8988T (cell line): ENCODE measurements around the gene SLC6A8.

ENCODE experiments used
- DNase-seq: peaks from one replicate; pipeline ENCODE4 v3.0.0; 2011

The SLC6A8 gene

GRCh38 chrX:153648358-153649177 lies 39.2 kb upstream of the SLC6A8 start:
- DNase-seq, result no peak

DNA sequence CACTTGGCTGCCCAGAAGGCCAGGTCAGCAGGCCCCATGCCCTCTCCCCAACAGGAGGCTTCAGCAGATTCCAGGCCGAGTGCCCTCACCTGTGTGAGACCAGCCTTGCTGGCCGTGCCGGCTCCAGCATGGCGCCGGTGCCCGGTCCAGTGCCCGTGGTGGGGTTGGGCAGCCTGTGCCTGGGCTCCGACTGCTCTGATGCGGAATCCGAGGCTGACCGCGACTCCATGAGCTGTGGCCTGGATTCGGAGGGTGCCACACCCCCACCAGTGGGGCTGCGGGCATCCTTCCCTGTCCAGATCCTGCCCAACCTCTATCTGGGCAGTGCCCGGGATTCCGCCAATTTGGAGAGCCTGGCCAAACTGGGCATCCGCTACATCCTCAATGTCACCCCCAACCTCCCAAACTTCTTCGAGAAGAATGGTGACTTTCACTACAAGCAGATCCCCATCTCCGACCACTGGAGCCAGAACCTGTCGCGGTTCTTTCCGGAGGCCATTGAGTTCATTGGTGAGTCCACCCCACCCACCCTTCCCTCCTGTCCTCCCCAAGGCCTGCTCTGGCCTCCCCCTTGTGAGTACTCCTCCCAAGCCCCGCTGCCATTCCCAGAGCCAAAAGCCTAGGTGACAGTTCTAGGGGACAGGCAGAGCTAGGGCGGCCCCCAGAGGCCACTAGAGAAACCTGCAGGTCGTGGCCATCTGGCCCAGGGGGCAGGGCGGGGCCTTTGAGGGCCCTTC lies 38.4 kb upstream of the SLC6A8 start:
- peak; percentile 97 for DNase-seq

DNA sequence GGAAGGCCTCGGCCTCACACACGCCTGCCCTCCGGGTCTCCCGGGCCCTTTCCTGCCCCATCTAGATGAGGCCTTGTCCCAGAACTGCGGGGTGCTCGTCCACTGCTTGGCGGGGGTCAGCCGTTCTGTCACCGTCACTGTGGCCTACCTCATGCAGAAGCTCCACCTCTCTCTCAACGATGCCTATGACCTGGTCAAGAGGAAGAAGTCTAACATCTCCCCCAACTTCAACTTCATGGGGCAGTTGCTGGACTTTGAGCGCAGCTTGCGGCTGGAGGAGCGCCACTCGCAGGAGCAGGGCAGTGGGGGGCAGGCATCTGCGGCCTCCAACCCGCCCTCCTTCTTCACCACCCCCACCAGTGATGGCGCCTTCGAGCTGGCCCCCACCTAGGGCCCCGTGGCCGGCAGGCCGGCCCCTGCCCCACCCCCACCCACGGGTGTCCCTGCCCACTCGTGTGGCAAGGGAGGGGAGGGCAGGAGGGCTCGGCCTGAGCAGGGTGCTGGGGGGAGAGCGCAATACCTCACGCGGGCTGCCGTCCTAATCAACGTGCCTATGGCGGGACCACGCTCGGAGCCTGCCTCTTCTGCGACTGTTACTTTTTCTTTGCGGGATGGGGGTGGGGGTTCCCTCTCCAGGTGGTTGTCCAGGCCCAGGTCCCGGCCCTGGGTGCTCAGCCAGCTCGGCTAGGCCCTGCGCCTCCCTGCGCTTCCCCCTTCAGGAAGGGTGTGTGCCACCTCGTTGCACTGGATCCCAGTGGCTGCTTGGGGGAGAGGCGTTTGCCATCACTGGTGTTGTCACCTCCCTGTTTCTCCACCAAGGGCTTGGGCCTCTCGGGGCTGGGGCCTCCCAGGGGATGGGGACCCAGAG lies 37.6 kb upstream of the SLC6A8 start:
- DNase-seq, result no peak

- no peak for DNase-seq
These were observed 36.8 kb upstream of the SLC6A8 start for GRCh38 chrX:153650959-153651358.

DNA sequence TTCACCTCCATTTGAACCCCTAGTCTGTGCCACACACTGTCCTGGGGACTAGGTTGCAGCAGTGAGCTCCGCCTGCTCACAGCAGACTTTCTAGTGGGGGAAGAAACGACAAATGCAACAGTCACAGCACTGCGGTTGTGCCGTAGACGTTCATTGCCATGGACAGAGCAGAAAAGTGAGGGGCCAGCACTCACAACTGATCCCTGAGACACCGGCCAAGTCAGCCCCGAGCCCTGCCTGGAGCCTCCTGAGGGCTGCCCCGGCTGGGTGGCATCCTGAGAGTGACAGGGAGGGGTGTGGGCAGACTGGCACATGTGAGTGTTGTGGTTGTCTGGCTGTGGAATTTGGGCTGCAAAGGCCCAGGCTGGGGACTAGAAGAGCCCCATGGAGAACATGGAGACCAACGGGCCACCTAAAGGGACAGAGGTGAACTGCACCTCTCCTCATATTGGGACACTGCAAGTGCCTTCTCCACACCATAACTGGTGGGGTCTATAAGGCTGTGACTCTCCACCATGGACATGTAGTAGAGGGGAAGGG lies 36.1 kb upstream of the SLC6A8 start:
- DNase-seq, result no peak

- no peak for DNase-seq
These were observed 34.2 kb upstream of the SLC6A8 start for GRCh38 chrX:153653556-153653955.

- no peak for DNase-seq
These were observed 30.6 kb upstream of the SLC6A8 start for GRCh38 chrX:153657161-153657560.

GRCh38 chrX:153659268-153659667 lies 28.5 kb upstream of the SLC6A8 start:
- no peak for DNase-seq

DNA sequence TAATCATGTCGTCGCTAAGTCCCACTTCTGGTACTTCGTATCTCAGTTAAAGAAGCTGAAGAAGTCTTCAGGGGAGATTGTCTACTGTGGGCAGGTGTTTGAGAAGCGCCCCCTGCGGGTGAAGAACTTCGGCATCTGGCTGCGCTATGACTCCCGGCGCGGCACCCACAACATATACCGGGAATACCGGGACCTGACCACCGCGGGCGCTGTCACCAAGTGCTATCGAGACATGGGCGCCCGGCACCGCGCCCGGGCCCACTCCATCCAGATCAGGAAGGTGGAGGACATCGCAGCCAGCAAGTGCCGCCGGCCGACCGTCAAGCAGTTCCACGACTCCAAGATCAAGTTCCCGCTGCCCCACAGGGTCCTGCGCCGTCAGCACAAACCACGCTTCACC lies 25.5 kb upstream of the SLC6A8 start:
- DNase-seq, result no peak

- no peak for DNase-seq
These were observed 21.9 kb upstream of the SLC6A8 start for GRCh38 chrX:153665726-153666306.

GRCh38 chrX:153667281-153667955 lies 20.3 kb upstream of the SLC6A8 start:
- DNase-seq, result no peak

DNA sequence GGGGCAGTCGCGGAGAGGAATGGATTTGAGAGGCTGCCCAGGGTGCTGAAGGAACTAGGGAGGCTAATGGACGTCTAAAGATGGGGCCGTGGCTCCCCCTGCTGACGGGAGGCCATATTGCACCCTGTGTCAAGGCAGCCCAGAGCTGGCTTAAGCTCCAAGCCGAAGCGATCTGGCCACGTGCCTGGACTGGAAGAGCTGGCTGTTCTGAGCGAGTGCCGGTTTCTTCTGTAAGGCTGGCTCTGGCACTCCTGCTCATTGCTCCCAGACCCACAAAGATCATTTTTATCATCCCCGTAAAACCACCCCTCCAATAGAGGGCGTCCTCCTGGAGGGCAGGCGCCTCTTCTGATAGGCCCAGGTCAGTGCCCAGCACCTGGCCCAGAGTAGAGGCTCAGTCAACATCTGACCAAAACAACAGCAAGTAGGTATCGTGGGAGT lies 19.8 kb upstream of the SLC6A8 start:
- peak; percentile 79 for DNase-seq

- DNase-seq, result no peak
These were observed 19.1 kb upstream of the SLC6A8 start for GRCh38 chrX:153668423-153669173.

GRCh38 chrX:153669174-153669890 lies 18.4 kb upstream of the SLC6A8 start:
- peak; percentile 87 for DNase-seq

DNA sequence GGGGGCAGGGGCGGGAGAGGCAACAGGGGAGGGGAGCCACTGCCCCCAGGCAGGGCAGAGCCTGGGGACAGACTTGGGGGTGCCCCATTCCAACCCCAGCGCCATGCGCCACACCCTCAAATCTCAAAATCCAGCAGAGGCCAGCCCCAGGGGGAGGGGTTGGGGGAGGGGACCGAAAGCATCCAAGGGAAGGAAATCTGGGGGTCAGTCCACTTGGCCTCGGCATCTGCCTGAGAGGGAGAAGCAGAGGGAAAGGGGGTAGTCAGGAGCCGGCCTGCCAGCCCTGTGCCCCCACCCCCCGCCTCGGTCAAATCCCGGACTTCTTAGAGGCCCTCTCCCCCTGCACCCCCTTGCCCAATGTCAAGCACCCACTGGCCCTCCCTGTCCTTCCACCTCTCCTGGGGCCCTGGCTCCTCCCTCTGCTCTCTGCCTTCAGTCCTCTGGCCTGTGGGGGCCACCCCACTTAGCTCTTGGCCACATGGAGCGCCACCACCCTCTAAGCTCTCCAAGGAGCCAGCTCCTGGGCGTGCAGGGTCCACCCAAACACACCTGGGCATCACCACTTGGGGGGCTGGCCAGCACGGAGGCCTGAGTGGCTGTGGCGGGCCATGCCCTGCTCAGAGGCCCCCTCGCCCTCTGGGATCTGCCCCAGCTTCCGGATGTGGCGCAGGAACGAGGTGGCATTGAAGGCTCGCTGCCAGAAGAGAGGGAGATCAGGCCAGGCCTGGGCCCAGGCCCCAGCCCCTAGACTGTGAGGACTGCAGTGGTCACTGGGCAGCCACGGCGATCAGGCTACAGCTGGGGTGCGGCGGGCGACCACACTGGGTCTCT lies 17.6 kb upstream of the SLC6A8 start:
- no peak for DNase-seq

- DNase-seq, result no peak
These were observed 16.8 kb upstream of the SLC6A8 start for GRCh38 chrX:153670748-153671588.

- DNase-seq, result no peak
These were observed 15.9 kb upstream of the SLC6A8 start for GRCh38 chrX:153671589-153672530.
